ENCODE data around the gene ACSL5. TPM values are rescaled to one million over a fixed set of nuclear protein-coding genes. Genes with fewer than 3 reads are reported as not detected.

ACSL5 gene
- total and polyA plus RNA-seq, 2 experiments from 2014 or later = not detected

DNA sequence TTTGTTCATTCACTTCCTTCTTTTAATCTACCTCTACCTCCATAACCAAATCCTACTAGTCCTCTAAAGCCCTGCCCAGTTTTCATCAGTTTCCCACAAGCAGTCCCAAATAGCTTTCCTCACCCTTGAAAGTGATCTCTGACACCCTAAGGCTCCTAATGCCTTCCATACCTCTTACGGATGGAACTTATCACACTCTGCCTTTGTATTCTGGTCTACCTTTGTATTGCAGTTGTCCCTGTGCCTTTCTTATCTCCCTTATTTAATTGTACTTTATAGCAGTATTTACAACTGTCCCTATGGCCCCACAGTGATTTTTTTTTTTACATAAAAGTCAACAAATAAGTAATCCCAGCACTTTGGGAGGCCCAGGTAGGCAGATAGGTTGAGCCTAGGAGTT lies 33.8 kb downstream of the ACSL5 start:
- no peaks in the 10 kb centered on the region for H3K36me3 ChIP-seq
- no peak overlapping the region for H3K27ac ChIP-seq
- no peaks in the 10 kb centered on the region for H3K27me3 ChIP-seq
- DNase-seq (ENCODE audit: low read depth in 1 of 2, low spot score in 1 of 2) = no peak
- no peaks in the 10 kb centered on the region for H3K9me3 ChIP-seq (ENCODE audit: low read depth)
- TF ChIP-seq, protein P1, sequence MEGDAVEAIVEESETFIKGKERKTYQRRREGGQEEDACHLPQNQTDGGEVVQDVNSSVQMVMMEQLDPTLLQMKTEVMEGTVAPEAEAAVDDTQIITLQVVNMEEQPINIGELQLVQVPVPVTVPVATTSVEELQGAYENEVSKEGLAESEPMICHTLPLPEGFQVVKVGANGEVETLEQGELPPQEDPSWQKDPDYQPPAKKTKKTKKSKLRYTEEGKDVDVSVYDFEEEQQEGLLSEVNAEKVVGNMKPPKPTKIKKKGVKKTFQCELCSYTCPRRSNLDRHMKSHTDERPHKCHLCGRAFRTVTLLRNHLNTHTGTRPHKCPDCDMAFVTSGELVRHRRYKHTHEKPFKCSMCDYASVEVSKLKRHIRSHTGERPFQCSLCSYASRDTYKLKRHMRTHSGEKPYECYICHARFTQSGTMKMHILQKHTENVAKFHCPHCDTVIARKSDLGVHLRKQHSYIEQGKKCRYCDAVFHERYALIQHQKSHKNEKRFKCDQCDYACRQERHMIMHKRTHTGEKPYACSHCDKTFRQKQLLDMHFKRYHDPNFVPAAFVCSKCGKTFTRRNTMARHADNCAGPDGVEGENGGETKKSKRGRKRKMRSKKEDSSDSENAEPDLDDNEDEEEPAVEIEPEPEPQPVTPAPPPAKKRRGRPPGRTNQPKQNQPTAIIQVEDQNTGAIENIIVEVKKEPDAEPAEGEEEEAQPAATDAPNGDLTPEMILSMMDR (IDR thresholded peaks at IDR 0.05; ENCODE audit: low read depth, low read length) = no peak
- H3K4me3 ChIP-seq = no peak overlapping the region
- no peaks in the 10 kb centered on the region for H3K4me1 ChIP-seq (ENCODE audit: low read depth)

DNA sequence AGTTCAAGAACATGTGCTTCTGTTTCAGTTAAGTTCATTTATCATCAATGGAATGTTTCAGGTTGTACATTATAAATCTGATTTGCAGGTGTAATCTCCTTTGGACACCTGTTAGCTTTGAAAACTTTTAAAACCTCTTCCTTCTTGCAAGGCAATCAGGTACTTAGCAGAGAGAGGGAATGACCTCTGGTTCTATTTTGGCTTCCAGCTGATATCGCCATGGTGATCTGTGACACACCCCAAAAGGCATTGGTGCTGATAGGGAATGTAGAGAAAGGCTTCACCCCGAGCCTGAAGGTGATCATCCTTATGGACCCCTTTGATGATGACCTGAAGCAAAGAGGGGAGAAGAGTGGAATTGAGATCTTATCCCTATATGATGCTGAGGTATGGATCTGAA lies 35.4 kb downstream of the ACSL5 start:
- Histone ChIP-seq H3K4me1 (ENCODE audit: low read depth) (no peaks in the 10 kb centered on the region), H3K27ac (no peak overlapping the region), H3K36me3 (no peaks in the 10 kb centered on the region), H3K27me3 (no peaks in the 10 kb centered on the region), H3K9me3 (ENCODE audit: low read depth) (no peaks in the 10 kb centered on the region), H3K4me3 (no peak overlapping the region)
- no peak for DNase-seq (ENCODE audit: low read depth in 1 of 2, low spot score in 1 of 2)
- TF ChIP-seq, protein P1 (IDR thresholded peaks at IDR 0.05; ENCODE audit: low read depth, low read length) = no peak

DNA sequence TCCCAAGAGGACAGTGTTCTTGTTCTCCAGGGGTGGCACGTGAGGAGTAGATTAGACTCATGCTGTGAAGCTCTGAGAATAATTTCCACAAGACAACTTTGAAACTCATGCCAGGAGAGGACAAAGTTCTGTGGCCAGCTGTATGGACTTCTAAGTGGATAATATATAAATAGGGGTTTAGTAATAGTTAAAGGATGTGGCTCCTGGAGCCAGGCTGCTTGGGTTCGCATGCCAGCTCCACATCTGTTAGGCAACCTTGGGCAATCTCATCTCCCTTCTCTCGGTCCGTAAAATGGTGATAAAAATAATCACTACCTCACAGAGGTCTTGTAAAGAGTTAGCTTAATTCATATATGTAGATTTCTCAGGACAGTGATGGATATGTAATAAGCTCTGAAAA lies 35.8 kb downstream of the ACSL5 start:
- TF ChIP-seq, protein P1 (IDR thresholded peaks at IDR 0.05; ENCODE audit: low read depth, low read length) = no peak
- Histone ChIP-seq H3K27me3 (no peaks in the 10 kb centered on the region), H3K27ac (no peak overlapping the region), H3K9me3 (ENCODE audit: low read depth) (no peaks in the 10 kb centered on the region), H3K4me1 (ENCODE audit: low read depth) (no peaks in the 10 kb centered on the region), H3K4me3 (no peak overlapping the region), H3K36me3 (no peaks in the 10 kb centered on the region)
- DNase-seq (ENCODE audit: low read depth in 1 of 2, low spot score in 1 of 2) = no peak

DNA sequence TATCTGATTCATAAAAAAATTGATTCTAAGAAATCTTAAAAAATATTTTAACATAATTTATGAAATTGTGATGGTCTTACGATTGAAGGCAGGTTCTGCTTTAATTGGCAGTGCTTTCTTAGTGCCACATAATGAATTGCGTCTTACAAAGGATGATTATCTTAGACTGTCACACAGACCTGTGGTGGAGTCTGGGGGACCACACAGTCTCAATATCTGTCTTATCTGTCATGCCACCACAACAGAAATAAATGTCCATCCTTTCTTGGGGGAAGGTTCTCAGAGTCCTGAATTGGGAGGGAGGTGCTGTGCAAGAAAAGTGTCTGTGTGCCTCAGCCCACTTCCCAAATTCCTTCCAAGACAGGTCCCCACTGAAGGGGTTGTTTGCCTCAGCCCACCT lies 38.8 kb downstream of the ACSL5 start:
- no peaks in the 10 kb centered on the region for H3K9me3 ChIP-seq (ENCODE audit: low read depth)
- H3K4me3 ChIP-seq = no peak overlapping the region
- no peaks in the 10 kb centered on the region for H3K27me3 ChIP-seq
- TF ChIP-seq, protein P1 (IDR thresholded peaks at IDR 0.05; ENCODE audit: low read depth, low read length) = no peak
- no peak for DNase-seq (ENCODE audit: low read depth in 1 of 2, low spot score in 1 of 2)
- no peak overlapping the region for H3K27ac ChIP-seq
- no peaks in the 10 kb centered on the region for H3K4me1 ChIP-seq (ENCODE audit: low read depth)
- H3K36me3 ChIP-seq = no peaks in the 10 kb centered on the region

DNA sequence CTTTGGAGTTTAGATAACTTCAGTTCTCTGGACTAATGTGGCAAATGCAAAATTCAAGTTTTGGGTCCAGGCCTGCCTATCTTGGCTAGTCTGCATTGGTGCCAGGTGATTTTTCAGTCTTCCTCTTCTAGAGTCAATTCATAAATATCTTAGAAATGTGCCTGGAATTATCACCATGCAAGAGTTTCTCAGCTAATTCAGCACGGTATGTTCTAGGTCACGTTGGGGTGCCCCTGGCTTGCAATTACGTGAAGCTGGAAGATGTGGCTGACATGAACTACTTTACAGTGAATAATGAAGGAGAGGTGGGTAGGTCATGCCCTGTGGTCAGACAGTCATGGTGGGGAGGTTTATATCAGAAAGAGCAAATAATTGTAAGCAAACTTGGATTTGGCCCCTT lies 47.8 kb downstream of the ACSL5 start:
- no peak overlapping the region for H3K27ac ChIP-seq
- H3K27me3 ChIP-seq = no peaks in the 10 kb centered on the region
- H3K36me3 ChIP-seq = no peaks in the 10 kb centered on the region
- H3K4me1 ChIP-seq (ENCODE audit: low read depth) = peaks cover 5% of the 10 kb centered on the region
- no peaks in the 10 kb centered on the region for H3K9me3 ChIP-seq (ENCODE audit: low read depth)
- TF ChIP-seq, protein P1 (IDR thresholded peaks at IDR 0.05; ENCODE audit: low read depth, low read length) = no peak
- no peak for DNase-seq (ENCODE audit: low read depth in 1 of 2, low spot score in 1 of 2)
- H3K4me3 ChIP-seq = no peak overlapping the region

DNA sequence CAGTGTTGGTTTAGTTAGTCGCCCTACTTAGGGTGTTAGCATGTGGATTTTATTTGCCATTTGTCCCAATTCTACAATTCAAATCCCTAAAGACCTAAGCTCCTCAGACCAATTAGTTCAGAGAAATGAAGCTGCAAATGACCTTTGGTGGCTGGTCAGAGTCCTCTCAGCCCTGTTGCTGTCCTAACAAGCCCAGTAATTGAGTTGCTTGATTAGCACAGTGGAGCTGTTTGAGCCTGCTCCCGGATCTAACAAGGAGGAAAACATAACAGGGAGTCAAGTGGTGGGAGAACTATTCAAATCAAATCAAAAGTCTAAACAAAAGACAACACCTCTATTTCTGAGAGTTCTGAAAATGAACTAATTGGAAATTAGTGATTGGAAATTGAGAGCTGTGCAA lies 50.7 kb downstream of the ACSL5 start:
- Histone ChIP-seq H3K36me3 (no peaks in the 10 kb centered on the region), H3K27me3 (no peaks in the 10 kb centered on the region), H3K4me3 (no peak overlapping the region), H3K4me1 (ENCODE audit: low read depth) (peaks cover 5% of the 10 kb centered on the region), H3K9me3 (ENCODE audit: low read depth) (no peaks in the 10 kb centered on the region), H3K27ac (no peak overlapping the region)
- no peak for DNase-seq (ENCODE audit: low read depth in 1 of 2, low spot score in 1 of 2)
- TF ChIP-seq, protein P1 (IDR thresholded peaks at IDR 0.05; ENCODE audit: low read depth, low read length) = no peak

Data from cardiac muscle cell (in vitro differentiated cells and primary cell).